ENCODE data around the gene CSF3R.
A peak's percentile ranks its signal among the peaks of the same experiment; 100 is the strongest.

CSF3R gene

GRCh38 chr1:36467027-36467410, 15.7 kb downstream of the CSF3R start:
- no peak for DNase-seq (ENCODE audit: low read depth in 2 of 2)
- no peak overlapping the region for H3K4me3 ChIP-seq (replicated peaks in 1 of 2; ENCODE audit: low read depth in 2 of 2, low read length in 2 of 2)
- TF ChIP-seq, protein P1, sequence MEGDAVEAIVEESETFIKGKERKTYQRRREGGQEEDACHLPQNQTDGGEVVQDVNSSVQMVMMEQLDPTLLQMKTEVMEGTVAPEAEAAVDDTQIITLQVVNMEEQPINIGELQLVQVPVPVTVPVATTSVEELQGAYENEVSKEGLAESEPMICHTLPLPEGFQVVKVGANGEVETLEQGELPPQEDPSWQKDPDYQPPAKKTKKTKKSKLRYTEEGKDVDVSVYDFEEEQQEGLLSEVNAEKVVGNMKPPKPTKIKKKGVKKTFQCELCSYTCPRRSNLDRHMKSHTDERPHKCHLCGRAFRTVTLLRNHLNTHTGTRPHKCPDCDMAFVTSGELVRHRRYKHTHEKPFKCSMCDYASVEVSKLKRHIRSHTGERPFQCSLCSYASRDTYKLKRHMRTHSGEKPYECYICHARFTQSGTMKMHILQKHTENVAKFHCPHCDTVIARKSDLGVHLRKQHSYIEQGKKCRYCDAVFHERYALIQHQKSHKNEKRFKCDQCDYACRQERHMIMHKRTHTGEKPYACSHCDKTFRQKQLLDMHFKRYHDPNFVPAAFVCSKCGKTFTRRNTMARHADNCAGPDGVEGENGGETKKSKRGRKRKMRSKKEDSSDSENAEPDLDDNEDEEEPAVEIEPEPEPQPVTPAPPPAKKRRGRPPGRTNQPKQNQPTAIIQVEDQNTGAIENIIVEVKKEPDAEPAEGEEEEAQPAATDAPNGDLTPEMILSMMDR (IDR thresholded peaks at IDR 0.05; ENCODE audit: low read depth, low read length), result no peak

GRCh38 chr1:36466370-36467026, 16.2 kb downstream of the CSF3R start:
- DNase-seq (ENCODE audit: low read depth in 2 of 2), result no peak
- TF ChIP-seq, protein P1 (IDR thresholded peaks at IDR 0.05; ENCODE audit: low read depth, low read length), result no peak
- no peak overlapping the region for H3K4me3 ChIP-seq (replicated peaks in 1 of 2; ENCODE audit: low read depth in 2 of 2, low read length in 2 of 2)

GRCh38 chr1:36465731-36466369, 16.9 kb downstream of the CSF3R start:
- TF ChIP-seq, protein P1 (IDR thresholded peaks at IDR 0.05; ENCODE audit: low read depth, low read length), result no peak
- peak; percentile 28 to 57 for DNase-seq (ENCODE audit: low read depth in 2 of 2)
- no peak overlapping the region for H3K4me3 ChIP-seq (replicated peaks in 1 of 2; ENCODE audit: low read depth in 2 of 2, low read length in 2 of 2)

DNA sequence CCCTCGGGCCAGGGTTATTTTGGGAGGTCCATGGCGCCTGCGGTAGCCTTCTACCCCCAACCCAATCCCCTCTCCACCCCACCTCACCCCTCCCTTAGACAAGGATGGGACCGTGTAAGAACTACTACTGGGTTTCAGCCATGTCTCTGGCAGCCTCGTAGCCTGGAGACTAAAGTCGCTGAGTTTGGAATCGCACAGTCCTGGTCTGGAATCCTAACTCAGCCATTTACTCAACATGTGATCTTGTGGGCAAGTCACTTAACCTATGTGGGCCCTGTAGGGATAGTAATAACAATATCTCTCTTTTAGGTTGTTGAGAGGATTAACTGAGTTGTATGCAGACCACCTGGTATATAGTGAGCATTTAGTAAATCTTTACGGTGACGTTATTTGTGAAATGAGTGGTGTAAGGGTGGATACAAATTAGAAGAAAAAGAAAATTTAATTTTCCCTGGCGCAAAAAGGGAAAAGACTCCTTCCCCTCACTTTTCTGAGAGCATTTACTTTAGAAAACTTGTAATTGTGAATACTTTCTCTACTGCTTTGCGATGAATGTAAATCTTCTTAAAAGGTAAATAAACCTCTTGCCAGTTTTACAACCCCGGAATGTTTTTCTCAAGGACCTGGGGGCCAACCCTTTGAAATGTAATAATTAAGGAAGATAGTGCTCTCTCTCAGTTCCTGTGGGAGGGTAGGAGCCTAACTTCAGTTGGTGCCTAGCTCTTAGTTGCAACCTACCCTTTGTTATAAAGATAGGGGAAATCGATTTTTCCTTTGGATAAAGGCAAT, 17.9 kb downstream of the CSF3R start:
- TF ChIP-seq, protein P1 (IDR thresholded peaks at IDR 0.05; ENCODE audit: low read depth, low read length), result no peak
- peak in 1 of 2 donors; percentile 40 for DNase-seq (ENCODE audit: low read depth in 2 of 2)
- H3K4me3 ChIP-seq (replicated peaks in 1 of 2; ENCODE audit: low read depth in 2 of 2, low read length in 2 of 2), result peak overlapping the region; percentile 88 to 93

GRCh38 chr1:36463803-36464604, 18.7 kb downstream of the CSF3R start, which contains the start of gene MRPS15:
TSS of gene MRPS15 (minus strand) at chr1:36464384. CDS start at chr1:36464275, 109 bp downstream.
- DNase-seq (ENCODE audit: low read depth in 2 of 2), result peak; percentile 96 to 97
- peak within 1 kb of the TSS; percentile 88 to 93 for H3K4me3 ChIP-seq (replicated peaks in 1 of 2; ENCODE audit: low read depth in 2 of 2, low read length in 2 of 2)
- TF ChIP-seq, protein P1 (IDR thresholded peaks at IDR 0.05; ENCODE audit: low read depth, low read length), result no peak

DNA sequence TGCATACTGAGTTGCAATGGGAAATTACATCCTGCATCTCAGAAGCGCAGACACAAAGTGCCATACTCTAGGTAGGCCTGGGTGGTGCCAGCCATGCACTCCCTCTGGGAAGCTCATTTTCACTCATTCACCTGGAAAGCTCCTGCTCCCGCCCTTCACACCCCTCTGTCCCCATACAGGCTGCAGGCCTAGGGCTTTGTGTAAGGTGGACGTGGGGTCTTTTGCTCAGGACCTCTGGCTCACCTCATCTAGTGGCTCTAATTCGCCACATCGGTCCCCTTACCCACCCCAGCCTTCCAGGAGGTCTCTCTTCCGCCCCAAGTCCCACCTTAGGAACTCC, 19.3 kb downstream of the CSF3R start:
- H3K4me3 ChIP-seq (replicated peaks in 1 of 2; ENCODE audit: low read depth in 2 of 2, low read length in 2 of 2), result peak overlapping the region; percentile 88 to 93
- DNase-seq (ENCODE audit: low read depth in 2 of 2), result no peak
- TF ChIP-seq, protein P1 (IDR thresholded peaks at IDR 0.05; ENCODE audit: low read depth, low read length), result no peak

Data from cardiac fibroblast (primary cell).